CD4-positive, alpha-beta memory T cell (primary cell): ENCODE results near the gene KRTAP11-1. TPM values are rescaled to one million over a fixed set of nuclear protein-coding genes. Genes with fewer than 3 reads are reported as not detected.

Source experiments
- polyA plus RNA-seq, 2 donors: library from polyadenylated mRNA; unstranded; fragments of 300-500 nt; fragmentation: Illumina TruSeq; gene quantifications; one replicate each; pipeline ENCODE4 v1.2.3, GENCODE V29; 2021
- total RNA-seq, 2 experiments: library from RNA; stranded (reverse); gene quantifications; one replicate each; pipeline ENCODE4 v1.2.3, GENCODE V29; 2021

The KRTAP11-1 gene
- total and polyA plus RNA-seq, 4 experiments from 2014 or later, result not detected

Other genes starting within 250 kb of the KRTAP11-1 start
- gene KRTAP20-2, start 246.4 kb downstream of the KRTAP11-1 start, total RNA-seq, result not detected
- gene KRTAP20-2, start 246.4 kb downstream of the KRTAP11-1 start, polyA plus RNA-seq, result not detected
- gene KRTAP20-3, start 238.7 kb downstream of the KRTAP11-1 start, total RNA-seq, result not detected
- gene KRTAP20-3, start 238.7 kb downstream of the KRTAP11-1 start, polyA plus RNA-seq, result not detected
- gene KRTAP21-3, start 162.8 kb downstream of the KRTAP11-1 start, total RNA-seq, result not detected
- gene KRTAP21-3, start 162.8 kb downstream of the KRTAP11-1 start, polyA plus RNA-seq, result not detected
- gene KRTAP21-2, start 134.3 kb downstream of the KRTAP11-1 start, total RNA-seq, result not detected
- gene KRTAP21-2, start 134.3 kb downstream of the KRTAP11-1 start, polyA plus RNA-seq, result not detected
- not detected for gene KRTAP21-1, start 126.2 kb downstream of the KRTAP11-1 start, total RNA-seq
- gene KRTAP21-1, start 126.2 kb downstream of the KRTAP11-1 start, polyA plus RNA-seq, result not detected
- not detected for gene KRTAP8-1, start 68.3 kb downstream of the KRTAP11-1 start, total RNA-seq
- gene KRTAP8-1, start 68.3 kb downstream of the KRTAP11-1 start, polyA plus RNA-seq, result not detected
- not detected for gene KRTAP7-1, start 51.8 kb downstream of the KRTAP11-1 start, total RNA-seq
- not detected for gene KRTAP7-1, start 51.8 kb downstream of the KRTAP11-1 start, polyA plus RNA-seq
- gene KRTAP19-8, start 156.9 kb upstream of the KRTAP11-1 start, total RNA-seq, result not detected
- not detected for gene KRTAP19-8, start 156.9 kb upstream of the KRTAP11-1 start, polyA plus RNA-seq